Endothelial cell (in vitro differentiated cells): Measurements from ENCODE around the gene DNAJC8. TPM values are rescaled to one million over a fixed set of nuclear protein-coding genes. Genes with fewer than 3 reads are reported as not detected.
A peak's percentile ranks its signal among the peaks of the same experiment; 100 is the strongest.

Experiments used
- DNase-seq: peaks from one replicate; pipeline ENCODE4 v3.0.0; 2021; ENCODE audit warnings: low spot score
- H3K27ac Mint-ChIP-seq: one replicate; pipeline ENCODE4 v1.8.0; 2021; ENCODE audit warnings: mixed read lengths, inconsistent platforms; ENCODE audit not compliant: unreplicated experiment
- H3K27me3 Mint-ChIP-seq: one replicate; pipeline ENCODE4 v1.8.0; 2021; ENCODE audit warnings: mild to moderate bottlenecking, moderate library complexity, mixed read lengths, inconsistent platforms; ENCODE audit not compliant: unreplicated experiment
- H3K36me3 Mint-ChIP-seq: one replicate; pipeline ENCODE4 v1.8.0; 2021; ENCODE audit warnings: mild to moderate bottlenecking, low read depth, mixed read lengths, inconsistent platforms; ENCODE audit not compliant: unreplicated experiment
- H3K4me1 Mint-ChIP-seq: one replicate; pipeline ENCODE4 v1.8.0; 2021; ENCODE audit warnings: mild to moderate bottlenecking, mixed read lengths, inconsistent platforms; ENCODE audit not compliant: unreplicated experiment
- H3K4me3 Mint-ChIP-seq: one replicate; pipeline ENCODE4 v1.8.0; 2021; ENCODE audit warnings: mild to moderate bottlenecking, mixed read lengths, inconsistent platforms; ENCODE audit not compliant: unreplicated experiment
- H3K9me3 Mint-ChIP-seq: one replicate; pipeline ENCODE4 v1.8.0; 2021; ENCODE audit warnings: mixed read lengths, inconsistent platforms; ENCODE audit not compliant: unreplicated experiment
- CTCF ChIP-seq: fragments of 200-600 bp; sonication (generic); IDR thresholded peaks from one replicate; pipeline ENCODE4 v1.5.0; 2021; ENCODE audit warnings: antibody characterized with exemption; ENCODE audit not compliant: unreplicated experiment
- long read RNA-seq: library from polyadenylated mRNA; unstranded; transcript quantifications from one replicate; pipeline ENCODE4 v2.0.0, GENCODE V29; 2020; ENCODE audit not compliant: unreplicated experiment
- total RNA-seq: library from RNA; stranded (reverse); fragmentation: NEBNext Ultra II Directional; extraction: Animal tissue kit (Norgen Biotek cat#: 25700); gene quantifications from one replicate; pipeline ENCODE4 v1.2.1, GENCODE V29; 2021; ENCODE audit not compliant: unreplicated experiment

Gene DNAJC8, protein sequence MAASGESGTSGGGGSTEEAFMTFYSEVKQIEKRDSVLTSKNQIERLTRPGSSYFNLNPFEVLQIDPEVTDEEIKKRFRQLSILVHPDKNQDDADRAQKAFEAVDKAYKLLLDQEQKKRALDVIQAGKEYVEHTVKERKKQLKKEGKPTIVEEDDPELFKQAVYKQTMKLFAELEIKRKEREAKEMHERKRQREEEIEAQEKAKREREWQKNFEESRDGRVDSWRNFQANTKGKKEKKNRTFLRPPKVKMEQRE
- total RNA-seq, result 99.0 TPM
- long read RNA-seq, transcript DNAJC8-201 (9 exons, 1,759 nt), result major isoform, 89 of 110 reads
- long read RNA-seq, partial matches to known transcripts, result 13 of 110 reads
- long read RNA-seq, other reads (novel, unspliced or antisense), result 5 of 110 reads

DNA sequence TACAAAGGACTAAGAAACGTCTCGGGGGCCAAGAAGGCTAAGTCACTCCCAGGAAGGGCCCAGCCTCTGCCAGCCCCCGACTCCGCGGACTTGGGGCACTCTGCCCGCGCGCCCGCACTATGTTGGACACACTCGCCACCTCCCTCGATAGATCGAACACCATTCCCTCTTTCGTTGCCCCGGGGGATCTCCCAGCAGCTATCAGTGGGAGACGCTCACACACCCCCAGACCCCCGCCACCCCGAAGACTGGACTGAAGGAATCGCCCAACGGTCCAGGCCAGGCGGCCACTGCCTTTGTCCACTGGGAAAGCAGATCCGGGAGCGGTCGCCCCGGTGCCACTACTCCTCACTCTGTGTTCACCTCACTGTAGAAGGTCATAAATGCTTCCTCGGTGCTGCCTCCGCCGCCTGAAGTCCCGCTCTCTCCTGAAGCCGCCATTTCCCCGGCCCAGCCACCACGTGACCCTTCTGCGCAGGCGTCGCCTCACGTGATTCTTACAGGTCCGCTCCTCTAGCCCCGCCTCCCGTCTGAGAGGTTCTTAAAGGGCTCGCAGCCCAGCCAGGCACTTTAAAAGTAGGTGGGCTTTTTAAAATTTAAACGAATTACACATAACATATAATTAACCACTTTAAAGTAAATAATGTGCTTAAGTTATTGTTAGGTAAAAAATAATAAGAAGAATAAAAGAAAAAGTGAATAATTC lies at the start of gene DNAJC8:
Gene DNAJC8 (minus strand): TSS at position 472 of the 706 bp plus-strand sequence. CDS start 31 bp downstream, at position 441.
- Mint-ChIP-seq H3K4me1 (peaks cover 10% of the 10 kb centered on the region), H3K36me3 (peaks cover 6% of the 10 kb centered on the region), H3K9me3 (no peaks in the 10 kb centered on the region), H3K27me3 (no peaks in the 10 kb centered on the region), H3K27ac (peak within 1 kb of the TSS; percentile 100), H3K4me3 (peak within 1 kb of the TSS; percentile 100)
- peak; percentile 88 for DNase-seq
- no peak for TF ChIP-seq CTCF

DNA sequence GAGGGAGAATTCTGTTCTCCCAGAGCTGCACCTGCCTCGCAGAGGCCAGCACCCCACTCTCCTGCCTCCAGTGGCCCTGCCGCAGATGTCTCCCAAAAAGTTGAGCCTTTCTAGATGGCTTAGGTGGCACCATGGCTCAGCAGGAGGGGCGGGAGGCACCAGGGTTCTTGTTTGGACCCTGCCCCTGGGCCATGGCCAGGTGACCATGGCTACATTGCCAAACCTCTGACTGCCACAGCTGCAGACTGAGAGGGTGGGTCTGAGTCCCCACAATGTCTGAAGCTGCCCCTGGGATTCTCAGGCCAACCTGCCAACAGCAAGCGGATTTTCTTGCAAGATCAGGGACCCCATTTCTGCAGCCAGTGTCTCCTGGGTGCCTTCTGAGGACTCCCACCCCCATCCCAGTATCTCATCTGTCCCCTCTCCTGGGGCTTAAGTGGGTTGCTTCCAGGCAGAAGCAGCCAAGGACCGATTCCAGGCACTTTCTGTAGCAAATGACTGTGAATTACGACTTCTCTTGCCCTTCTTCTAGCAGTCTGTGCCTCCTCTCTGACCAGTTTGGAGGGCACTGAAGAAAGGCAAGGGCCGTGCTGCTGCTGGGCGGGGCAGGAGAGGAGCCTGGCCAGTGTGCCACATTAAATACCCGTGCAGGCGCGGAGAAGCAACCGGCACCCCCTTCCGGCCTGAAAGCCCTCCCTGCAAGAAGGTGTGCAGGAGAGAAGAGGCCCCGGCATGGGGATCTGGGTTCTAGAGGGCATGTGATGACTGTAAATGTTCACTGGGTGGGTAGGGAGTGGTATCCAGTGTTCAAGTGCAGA lies 49.0 kb upstream of the DNAJC8 start:
- Mint-ChIP-seq H3K27ac (no peak overlapping the region), H3K4me1 (peaks cover 5% of the 10 kb centered on the region), H3K36me3 (peaks cover 41% of the 10 kb centered on the region), H3K9me3 (no peaks in the 10 kb centered on the region), H3K27me3 (no peaks in the 10 kb centered on the region), H3K4me3 (no peak overlapping the region)
- DNase-seq, result no peak
- no peak for TF ChIP-seq CTCF

- no peak for DNase-seq
- TF ChIP-seq CTCF, result no peak
- no peaks in the 10 kb centered on the region for H3K27me3 Mint-ChIP-seq
- peaks cover 5% of the 10 kb centered on the region for H3K4me1 Mint-ChIP-seq
- H3K27ac Mint-ChIP-seq, result no peak overlapping the region
- no peaks in the 10 kb centered on the region for H3K9me3 Mint-ChIP-seq
- H3K36me3 Mint-ChIP-seq, result peaks cover 41% of the 10 kb centered on the region
- no peak overlapping the region for H3K4me3 Mint-ChIP-seq
Measured at GRCh38 chr1:28280977-28281381, 48.1 kb upstream of the DNAJC8 start.

GRCh38 chr1:28280501-28280900 lies 47.7 kb upstream of the DNAJC8 start:
- DNase-seq, result no peak
- H3K36me3 Mint-ChIP-seq, result peaks cover 41% of the 10 kb centered on the region
- H3K4me3 Mint-ChIP-seq, result no peak overlapping the region
- no peak for TF ChIP-seq CTCF
- H3K27ac Mint-ChIP-seq, result no peak overlapping the region
- H3K27me3 Mint-ChIP-seq, result no peaks in the 10 kb centered on the region
- peaks cover 5% of the 10 kb centered on the region for H3K4me1 Mint-ChIP-seq
- no peaks in the 10 kb centered on the region for H3K9me3 Mint-ChIP-seq
